GM21723 (cell line): Measurements from ENCODE around the gene PATZ1.

ENCODE experiments used
- ATAC-seq: cut with Tn5 transposase; IDR thresholded peaks from one replicate; pipeline ENCODE4 v1.9.1; 2021; ENCODE audit warnings: mild to moderate bottlenecking, moderate library complexity; ENCODE audit not compliant: unreplicated experiment

The PATZ1 gene

GRCh38 chr22:31284281-31285155, 61.6 kb downstream of the PATZ1 start:
- ATAC-seq = no peak

DNA sequence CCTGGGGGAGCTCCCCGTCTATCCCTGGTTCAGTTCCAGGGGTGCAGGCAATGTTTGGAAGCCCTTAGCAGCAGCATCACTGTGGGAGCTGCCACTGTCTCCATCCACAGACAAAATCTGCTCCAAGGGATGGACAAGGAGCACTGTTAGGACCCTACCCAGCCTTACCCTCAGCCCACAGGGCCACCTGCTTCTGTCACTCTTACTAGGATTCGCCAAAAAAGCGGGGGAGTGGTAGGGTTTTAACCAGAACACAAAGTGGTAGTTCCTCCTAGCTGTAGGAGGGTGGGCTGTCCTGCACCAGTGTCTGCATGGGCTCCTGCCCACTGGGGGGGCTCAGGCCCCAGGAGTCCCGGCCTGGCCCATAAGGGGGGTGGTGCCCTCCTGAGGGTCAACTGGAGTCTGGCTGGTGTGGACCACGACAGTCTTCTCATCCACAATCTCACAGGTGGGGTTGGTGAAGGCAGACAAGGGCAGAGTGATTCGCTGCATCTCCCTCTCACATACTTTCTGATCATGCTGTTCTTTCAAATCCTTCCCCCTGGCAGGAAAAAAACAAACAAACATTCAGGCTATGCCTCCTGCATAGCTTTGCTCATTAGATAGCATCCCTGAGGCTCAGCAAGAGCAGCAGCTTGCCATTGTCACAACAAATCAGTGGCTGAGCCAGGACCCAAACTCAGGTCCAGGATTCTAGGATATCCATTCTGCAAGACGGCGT, 63.2 kb downstream of the PATZ1 start:
- ATAC-seq = no peak

GRCh38 chr22:31281733-31282132, 64.4 kb downstream of the PATZ1 start:
- no peak for ATAC-seq

GRCh38 chr22:31279821-31280505, 66.2 kb downstream of the PATZ1 start:
- no peak for ATAC-seq

- no peak for ATAC-seq
Observed at GRCh38 chr22:31279327-31279669, 66.8 kb downstream of the PATZ1 start.

DNA sequence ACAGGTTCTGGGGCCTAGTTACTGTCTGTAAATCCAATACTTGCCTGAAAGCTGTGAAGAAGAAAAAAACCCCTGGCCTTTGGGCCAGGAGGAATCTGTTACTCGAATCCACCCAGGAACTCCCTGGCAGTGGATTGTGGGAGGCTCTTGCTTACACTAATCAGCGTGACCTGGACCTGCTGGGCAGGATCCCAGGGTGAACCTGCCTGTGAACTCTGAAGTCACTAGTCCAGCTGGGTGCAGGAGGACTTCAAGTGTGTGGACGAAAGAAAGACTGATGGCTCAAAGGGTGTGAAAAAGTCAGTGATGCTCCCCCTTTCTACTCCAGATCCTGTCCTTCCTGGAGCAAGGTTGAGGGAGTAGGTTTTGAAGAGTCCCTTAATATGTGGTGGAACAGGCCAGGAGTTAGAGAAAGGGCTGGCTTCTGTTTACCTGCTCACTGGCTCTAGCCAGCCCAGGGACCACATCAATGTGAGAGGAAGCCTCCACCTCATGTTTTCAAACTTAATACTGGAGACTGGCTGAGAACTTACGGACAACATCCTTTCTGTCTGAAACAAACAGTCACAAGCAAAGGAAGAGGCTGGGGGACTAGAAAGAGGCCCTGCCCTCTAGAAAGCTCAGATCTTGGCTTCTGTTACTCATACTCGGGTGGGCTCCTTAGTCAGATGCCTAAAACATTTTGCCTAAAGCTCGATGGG, 67.4 kb downstream of the PATZ1 start:
- ATAC-seq = no peak

DNA sequence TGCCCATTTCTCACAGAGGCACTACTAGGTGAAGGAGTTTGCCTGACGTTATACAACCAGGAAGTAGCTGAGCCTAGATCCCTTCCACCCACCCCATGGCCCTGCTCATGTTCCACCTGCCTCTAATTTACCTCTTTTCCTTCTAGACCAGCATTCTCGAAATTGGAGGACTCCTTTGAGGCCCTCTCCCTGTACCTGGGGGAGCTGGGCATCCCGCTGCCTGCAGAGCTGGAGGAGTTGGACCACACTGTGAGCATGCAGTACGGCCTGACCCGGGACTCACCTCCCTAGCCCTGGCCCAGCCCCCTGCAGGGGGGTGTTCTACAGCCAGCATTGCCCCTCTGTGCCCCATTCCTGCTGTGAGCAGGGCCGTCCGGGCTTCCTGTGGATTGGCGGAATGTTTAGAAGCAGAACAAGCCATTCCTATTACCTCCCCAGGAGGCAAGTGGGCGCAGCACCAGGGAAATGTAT, 68.0 kb downstream of the PATZ1 start:
- ATAC-seq = no peak

DNA sequence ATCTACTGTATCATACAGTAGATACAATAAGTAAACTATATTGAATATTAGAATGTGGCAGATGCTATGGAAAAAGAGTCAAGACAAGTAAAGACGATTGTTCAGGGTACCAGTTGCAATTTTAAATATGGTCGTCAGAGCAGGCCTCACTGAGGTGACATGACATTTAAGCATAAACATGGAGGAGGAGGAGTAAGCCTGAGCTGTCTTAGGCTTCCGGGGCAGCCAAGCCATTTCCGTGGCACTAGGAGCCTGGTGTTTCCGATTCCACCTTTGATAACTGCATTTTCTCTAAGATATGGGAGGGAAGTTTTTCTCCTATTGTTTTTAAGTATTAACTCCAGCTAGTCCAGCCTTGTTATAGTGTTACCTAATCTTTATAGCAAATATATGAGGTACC, 68.4 kb downstream of the PATZ1 start:
- ATAC-seq = no peak

- ATAC-seq = no peak
Observed at GRCh38 chr22:31276426-31277167, 69.5 kb downstream of the PATZ1 start.
